ENCODE data around the gene PCSK7. TPM values are rescaled to one million over a fixed set of nuclear protein-coding genes. Genes with fewer than 3 reads are reported as not detected.

Gene PCSK7
- total RNA-seq (2022; extraction: Qiagen RNA extraction; ENCODE audit: low read depth), result 13.4 to 20.8 TPM (median 16.9 TPM) in 5 replicates

GRCh38 chr11:117231842-117232091 lies at the start of gene PCSK7:
Gene PCSK7, minus strand, starts transcription at chr11:117232073. Its CDS starts 2,229 bp downstream, at chr11:117229844.

GRCh38 chr11:117232092-117232878 lies 412 bp upstream of the PCSK7 start, which contains the start of gene RNF214:
Gene RNF214, plus strand, starts transcription at chr11:117232671. Its CDS starts 1,602 bp downstream, at chr11:117234273.

GRCh38 chr11:117199053-117199915 lies 32.6 kb downstream of the PCSK7 start, which contains the start of gene TAGLN:
Gene TAGLN, plus strand, starts transcription at chr11:117199370. Its CDS starts 3,644 bp downstream, at chr11:117203014.

GRCh38 chr11:117178210-117179034 lies 53.5 kb downstream of the PCSK7 start, which contains the start of gene SIDT2:
Gene SIDT2, plus strand, starts transcription at chr11:117178743. Its CDS starts 521 bp downstream, at chr11:117179264.

Other genes with a start within 250 kb of the PCSK7 start
- gene SIK3, start 133.6 kb downstream of the PCSK7 start, total RNA-seq (2022; extraction: Qiagen RNA extraction; ENCODE audit: low read depth), result 7.8 to 11.0 TPM (median 10.1 TPM) in 5 replicates
- 33.9 to 45.2 TPM (median 41.4 TPM) in 5 replicates for gene PAFAH1B2, start 87.8 kb downstream of the PCSK7 start, total RNA-seq (2022; extraction: Qiagen RNA extraction; ENCODE audit: low read depth)
- gene SIDT2, start 53.3 kb downstream of the PCSK7 start, total RNA-seq (2022; extraction: Qiagen RNA extraction; ENCODE audit: low read depth), result 4.1 to 6.5 TPM (median 5.9 TPM) in 5 replicates
- gene TAGLN, start 32.7 kb downstream of the PCSK7 start, total RNA-seq (2022; extraction: Qiagen RNA extraction; ENCODE audit: low read depth), result 58.4 to 157 TPM (median 104 TPM) in 5 replicates
- gene RNF214, start 598 bp upstream of the PCSK7 start, total RNA-seq (2022; extraction: Qiagen RNA extraction; ENCODE audit: low read depth), result 8.9 to 12.6 TPM (median 10.4 TPM) in 5 replicates
- 1.4 to 2.4 TPM (median 2.4 TPM) in 5 replicates for gene BACE1-AS, start 59.3 kb upstream of the PCSK7 start, total RNA-seq (2022; extraction: Qiagen RNA extraction; ENCODE audit: low read depth)
- 8.0 to 10.6 TPM (median 8.9 TPM) in 5 replicates for gene BACE1, start 84.2 kb upstream of the PCSK7 start, total RNA-seq (2022; extraction: Qiagen RNA extraction; ENCODE audit: low read depth)
- 15.1 to 18.6 TPM (median 17.8 TPM) in 5 replicates for gene CEP164, start 95.8 kb upstream of the PCSK7 start, total RNA-seq (2022; extraction: Qiagen RNA extraction; ENCODE audit: low read depth)